GOT3 (cell line): ENCODE measurements around the gene FOXE3.

Experiments
- DNase-seq: peaks from one replicate; lab custom pipeline; 2025; ENCODE audit warnings: mixed read lengths; lab: John Stamatoyannopoulos, UW

The FOXE3 gene

GRCh38 chr1:47405697-47406096, 10.4 kb upstream of the FOXE3 start:
- DNase-seq, result no peak

GRCh38 chr1:47406966-47407365, 9.1 kb upstream of the FOXE3 start:
- no peak for DNase-seq

- no peak for DNase-seq
These were observed 8.6 kb upstream of the FOXE3 start for GRCh38 chr1:47407481-47407880.

- DNase-seq, result no peak
These were observed 6.6 kb upstream of the FOXE3 start for GRCh38 chr1:47409311-47410067.

GRCh38 chr1:47410068-47410455, 6.0 kb upstream of the FOXE3 start:
- DNase-seq, result no peak

- DNase-seq, result no peak
These were observed 4.6 kb upstream of the FOXE3 start for GRCh38 chr1:47411436-47411835.

GRCh38 chr1:47412437-47412836, 3.6 kb upstream of the FOXE3 start:
- no peak for DNase-seq

- no peak for DNase-seq
These were observed 459 bp downstream of the FOXE3 start for GRCh38 chr1:47416319-47417169.

- DNase-seq, result no peak
These were observed 1.3 kb downstream of the FOXE3 start for GRCh38 chr1:47417170-47418044.

GRCh38 chr1:47418122-47418521, 2.0 kb downstream of the FOXE3 start:
- DNase-seq, result no peak

- no peak for DNase-seq
These were observed 2.7 kb downstream of the FOXE3 start for GRCh38 chr1:47418681-47419325.

GRCh38 chr1:47420547-47420946, 4.5 kb downstream of the FOXE3 start:
- DNase-seq, result no peak

- no peak for DNase-seq
These were observed 7.8 kb downstream of the FOXE3 start for GRCh38 chr1:47423872-47424271.

GRCh38 chr1:47424336-47424982, 8.4 kb downstream of the FOXE3 start:
- DNase-seq, result no peak

GRCh38 chr1:47431534-47431933, 15.4 kb downstream of the FOXE3 start:
- no peak for DNase-seq

GRCh38 chr1:47432071-47433036, 16.3 kb downstream of the FOXE3 start:
- no peak for DNase-seq

GRCh38 chr1:47433037-47433421, 16.9 kb downstream of the FOXE3 start:
- DNase-seq, result no peak

- DNase-seq, result no peak
These were observed 17.5 kb downstream of the FOXE3 start for GRCh38 chr1:47433477-47434050.

GRCh38 chr1:47434051-47434842, 18.2 kb downstream of the FOXE3 start:
- DNase-seq, result no peak
